OCI-M2 (cell line): ENCODE data around the gene ASTE1.
"Not testable (repeated sequence)": the region's sequence is repeated elsewhere in the genome, so short reads cannot be mapped to it uniquely, and the experiment has no call there.

Source experiments
- DNase-seq: peaks from one replicate; lab custom pipeline; 2025; ENCODE audit not compliant: unreplicated experiment; lab: John Stamatoyannopoulos, UW

The ASTE1 gene, protein sequence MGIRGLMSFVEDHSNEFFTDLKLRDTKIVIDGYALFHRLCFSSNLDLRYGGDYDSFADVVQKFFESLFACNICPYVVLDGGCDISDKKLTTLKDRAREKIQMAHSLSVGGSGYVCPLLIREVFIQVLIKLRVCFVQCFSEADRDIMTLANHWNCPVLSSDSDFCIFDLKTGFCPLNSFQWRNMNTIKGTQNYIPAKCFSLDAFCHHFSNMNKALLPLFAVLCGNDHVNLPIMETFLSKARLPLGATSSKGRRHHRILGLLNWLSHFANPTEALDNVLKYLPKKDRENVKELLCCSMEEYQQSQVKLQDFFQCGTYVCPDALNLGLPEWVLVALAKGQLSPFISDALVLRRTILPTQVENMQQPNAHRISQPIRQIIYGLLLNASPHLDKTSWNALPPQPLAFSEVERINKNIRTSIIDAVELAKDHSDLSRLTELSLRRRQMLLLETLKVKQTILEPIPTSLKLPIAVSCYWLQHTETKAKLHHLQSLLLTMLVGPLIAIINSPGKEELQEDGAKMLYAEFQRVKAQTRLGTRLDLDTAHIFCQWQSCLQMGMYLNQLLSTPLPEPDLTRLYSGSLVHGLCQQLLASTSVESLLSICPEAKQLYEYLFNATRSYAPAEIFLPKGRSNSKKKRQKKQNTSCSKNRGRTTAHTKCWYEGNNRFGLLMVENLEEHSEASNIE

DNA sequence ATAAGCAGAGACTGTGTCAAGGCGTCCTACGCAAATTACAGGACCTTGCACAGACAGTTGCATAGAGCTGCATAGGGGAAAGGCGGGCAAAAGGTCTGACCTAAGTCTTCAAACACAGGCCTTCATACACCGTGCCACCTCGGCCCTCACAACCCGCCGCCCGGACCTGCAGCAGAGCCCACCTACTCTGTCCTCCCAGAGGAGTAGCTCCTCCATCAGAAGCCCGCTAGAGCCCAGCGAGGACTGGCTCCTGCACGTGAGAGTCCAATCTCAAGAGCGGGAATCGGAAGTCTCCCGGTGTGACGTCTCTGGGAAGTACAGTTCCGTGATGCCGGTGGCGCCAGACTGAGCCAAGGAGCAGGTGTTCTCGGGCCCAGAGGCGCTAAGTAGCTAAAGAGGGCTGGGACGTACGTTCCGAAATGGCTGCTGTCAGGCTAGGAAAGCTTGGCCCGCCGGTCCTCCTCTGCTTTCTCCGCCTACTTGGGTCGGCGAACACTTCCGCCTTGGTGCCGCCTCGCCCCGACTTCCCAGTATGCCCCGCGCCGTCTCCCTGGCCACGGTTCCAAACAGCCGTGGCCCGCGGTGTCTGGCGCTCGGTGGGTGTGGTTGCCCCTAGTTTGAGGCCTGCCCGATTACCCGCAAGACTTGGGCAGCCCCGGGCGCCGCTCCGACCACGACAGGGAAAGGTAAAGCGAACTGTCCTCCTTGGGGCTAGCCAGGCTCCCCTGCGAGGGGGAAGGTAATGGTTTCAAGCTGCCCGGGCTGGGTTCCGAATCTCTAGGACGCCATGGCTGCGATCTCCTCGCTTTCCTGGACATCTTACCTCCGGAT is at the start of gene ASTE1, which contains the start of gene NEK11:
Gene ASTE1, minus strand, starts transcription at position 505 of the 831 bp plus-strand sequence. CDS start 1,519 bp downstream, outside the sequence.
Gene NEK11, plus strand, starts transcription at position 557 of the 831 bp plus-strand sequence. CDS start 2,832 bp downstream, outside the sequence.
- DNase-seq = peak; percentile 42

DNA sequence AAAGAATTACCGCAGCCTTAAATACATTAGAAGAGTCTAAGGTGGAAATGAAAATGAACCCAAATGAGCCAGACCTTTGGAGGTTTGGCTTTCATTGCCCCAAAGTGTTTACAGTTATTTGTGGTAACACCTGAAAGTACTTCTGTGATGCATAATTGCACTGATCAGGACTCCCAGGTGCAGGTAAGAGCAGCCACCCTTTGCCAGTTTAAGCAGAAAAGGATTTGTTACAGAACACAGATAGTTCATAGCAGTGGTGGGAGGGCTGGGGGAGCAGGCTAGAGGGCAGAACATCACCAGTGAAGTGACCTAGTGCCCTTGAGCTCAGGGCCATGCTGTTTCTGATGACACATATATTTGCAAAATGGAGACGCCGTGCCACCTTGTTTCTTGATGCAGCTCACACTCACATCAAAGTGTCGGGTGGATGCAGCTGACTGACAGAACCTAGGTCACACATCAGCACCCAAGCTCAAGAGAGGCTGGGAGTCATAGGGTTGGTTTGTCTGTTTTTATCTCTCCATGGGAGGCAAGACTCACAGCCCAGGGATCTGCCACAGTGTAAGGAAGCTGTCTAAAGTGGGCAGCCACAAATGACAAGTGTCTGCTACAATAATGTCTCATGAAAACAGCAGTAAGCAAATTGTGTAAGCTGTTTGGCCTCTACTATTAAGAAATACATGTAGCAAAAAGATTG is 49.2 kb upstream of the ASTE1 start:
- DNase-seq = no peak

DNA sequence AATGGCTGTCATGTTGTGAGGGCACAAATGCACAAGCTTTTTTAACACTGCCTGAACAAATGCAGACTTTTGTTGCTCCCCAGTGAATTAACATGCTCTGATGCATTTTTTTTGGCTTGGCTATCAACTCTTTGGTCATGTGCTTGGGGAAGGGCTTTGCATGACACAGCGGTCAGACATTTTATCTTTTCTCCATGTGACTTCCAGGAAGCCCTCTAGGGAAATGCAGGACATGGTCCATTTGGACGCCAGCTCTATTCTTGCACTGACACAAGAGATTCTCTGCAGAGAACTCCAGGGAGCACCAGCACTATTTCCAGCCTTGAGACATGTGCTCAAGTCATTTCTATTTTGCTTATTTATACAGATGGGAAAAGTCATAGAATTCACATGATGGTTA is 46.2 kb upstream of the ASTE1 start:
- DNase-seq = no peak

DNA sequence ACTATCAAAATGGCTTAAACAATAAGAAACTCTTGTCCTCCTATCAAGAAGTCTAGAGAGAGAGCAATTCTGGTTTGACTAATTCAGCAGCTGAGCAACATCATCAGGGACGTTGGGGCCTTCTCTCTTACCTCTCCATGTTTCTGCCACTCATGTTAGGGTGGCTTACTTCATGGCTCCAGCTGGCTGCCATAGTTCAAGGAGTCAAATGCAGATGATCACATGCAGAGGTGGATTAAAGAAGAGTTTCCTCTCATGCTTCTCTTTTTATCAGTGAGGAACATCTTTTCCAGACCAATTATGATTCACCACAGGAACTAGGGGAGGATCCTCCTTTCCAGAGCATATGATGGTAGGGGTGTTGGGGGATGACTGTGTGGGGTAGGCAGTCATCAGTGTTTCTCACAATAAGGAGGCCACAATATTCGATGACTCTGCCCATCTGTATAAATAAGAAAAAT is 45.5 kb upstream of the ASTE1 start:
- DNase-seq = peak; percentile 12

DNA sequence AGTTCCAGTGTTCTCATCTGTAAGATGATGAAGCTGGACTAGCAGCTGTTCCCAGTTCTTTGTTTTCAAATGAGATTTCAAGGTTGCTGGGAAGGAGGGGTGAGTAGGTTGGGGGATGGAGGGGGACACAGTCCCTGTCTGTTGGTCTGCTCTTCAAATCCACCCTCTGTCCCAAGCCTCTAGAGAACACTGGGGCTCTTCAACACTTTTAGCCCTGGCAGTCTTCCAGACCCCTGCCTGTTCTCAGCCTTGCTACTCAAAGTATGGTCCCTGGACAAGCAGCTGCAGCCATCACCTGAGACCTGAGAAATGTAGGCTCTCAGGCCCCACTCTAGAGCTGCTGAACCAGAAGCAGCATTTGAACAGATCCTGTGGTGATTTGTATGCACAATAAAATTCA is 41.4 kb upstream of the ASTE1 start:
- no peak for DNase-seq

DNA sequence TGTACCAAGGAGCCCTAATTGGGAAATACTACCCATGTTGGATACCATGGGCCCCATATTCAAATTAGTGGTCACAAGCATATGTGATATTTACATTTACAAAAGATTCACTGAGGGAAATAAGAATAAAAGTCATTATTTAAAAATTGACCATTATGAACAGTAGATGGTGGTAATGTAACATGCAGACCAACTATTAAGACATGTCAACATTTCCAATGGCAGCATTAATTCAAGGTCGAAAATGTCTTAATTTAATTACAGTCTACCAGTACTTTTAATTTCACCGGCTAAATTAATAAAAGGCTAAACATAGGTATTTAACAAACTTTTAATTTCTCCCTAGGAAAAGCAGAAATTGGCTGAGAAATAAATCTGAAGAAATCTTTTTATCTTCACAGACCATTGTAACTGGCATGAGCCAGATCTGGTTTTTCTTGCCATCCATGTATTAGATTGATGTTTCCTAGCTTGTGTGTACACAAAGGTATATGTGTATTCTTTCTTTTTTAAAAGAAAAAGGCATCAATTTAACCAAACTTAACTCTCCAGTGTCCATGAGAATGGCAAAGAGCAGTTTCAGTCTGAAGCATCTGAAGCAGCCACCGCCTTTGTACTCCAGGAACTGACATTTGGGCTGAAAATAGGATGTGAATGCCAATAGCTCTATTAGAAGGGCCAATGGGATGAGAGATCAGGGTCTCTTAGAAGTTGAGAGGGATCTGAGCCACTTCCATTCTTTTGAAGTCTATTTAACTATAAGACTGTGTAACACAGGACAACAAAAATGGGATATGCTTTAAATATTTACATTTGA is 26.6 kb upstream of the ASTE1 start:
- DNase-seq = no peak

DNA sequence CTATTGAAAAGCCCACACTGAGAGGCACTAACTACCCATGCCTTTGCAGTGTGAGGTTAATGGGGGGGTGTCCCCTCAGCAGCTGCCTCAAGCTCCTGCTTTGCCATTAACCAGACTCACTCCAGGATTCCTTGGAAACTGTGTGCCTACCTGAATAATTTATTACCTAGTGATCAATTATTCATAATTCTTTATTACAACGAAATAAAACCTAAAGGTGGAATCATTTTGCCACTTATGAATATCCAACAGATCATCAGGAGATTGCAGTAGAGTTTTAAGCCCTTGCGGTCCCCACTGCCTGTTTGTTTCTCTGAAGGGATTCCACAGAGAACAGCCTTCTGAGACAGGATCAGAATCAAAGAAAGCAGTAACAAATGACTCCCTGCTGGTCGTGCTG is 23.4 kb upstream of the ASTE1 start:
- no peak for DNase-seq

DNA sequence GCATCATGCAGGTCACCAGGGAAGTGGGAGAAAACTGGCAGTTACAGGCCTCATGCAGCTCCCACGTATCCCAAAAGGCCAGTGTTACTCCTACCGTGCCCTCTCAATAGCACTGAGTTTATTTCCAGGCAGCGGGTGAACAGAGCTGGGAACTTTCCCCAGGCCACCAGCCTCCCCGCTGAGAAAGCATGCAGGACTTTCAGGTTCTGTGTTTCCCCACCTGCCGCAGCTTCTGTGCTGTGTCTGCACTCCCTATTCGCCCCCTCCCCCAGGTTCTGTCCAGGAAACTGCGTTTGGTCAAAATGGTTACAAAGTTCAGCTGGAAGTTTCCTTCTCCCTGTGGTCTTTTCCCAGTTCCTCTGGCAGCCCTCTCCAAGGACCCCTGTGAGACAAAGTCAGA is 21.4 kb upstream of the ASTE1 start:
- DNase-seq = no peak

DNA sequence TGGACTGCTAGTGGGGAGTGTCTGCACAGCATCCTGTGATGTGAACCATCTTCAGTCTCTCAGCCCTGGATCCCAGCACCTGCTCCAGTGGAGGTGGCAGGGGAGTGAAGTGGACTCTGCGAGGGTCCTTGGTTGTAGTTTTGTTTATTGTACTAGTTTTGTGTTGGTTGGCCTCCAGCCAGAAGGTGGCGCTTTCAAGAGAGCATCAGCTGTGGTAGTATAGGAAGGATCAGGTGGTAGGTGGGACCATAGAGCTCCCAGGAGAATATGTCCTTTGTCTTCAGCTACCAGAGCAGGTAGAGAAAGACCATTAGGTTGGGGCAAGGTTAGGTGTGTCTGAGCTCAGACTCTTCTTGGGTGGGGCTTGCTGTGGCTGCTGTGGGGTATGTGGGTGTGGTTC is 21.0 kb upstream of the ASTE1 start:
- DNase-seq = no peak

DNA sequence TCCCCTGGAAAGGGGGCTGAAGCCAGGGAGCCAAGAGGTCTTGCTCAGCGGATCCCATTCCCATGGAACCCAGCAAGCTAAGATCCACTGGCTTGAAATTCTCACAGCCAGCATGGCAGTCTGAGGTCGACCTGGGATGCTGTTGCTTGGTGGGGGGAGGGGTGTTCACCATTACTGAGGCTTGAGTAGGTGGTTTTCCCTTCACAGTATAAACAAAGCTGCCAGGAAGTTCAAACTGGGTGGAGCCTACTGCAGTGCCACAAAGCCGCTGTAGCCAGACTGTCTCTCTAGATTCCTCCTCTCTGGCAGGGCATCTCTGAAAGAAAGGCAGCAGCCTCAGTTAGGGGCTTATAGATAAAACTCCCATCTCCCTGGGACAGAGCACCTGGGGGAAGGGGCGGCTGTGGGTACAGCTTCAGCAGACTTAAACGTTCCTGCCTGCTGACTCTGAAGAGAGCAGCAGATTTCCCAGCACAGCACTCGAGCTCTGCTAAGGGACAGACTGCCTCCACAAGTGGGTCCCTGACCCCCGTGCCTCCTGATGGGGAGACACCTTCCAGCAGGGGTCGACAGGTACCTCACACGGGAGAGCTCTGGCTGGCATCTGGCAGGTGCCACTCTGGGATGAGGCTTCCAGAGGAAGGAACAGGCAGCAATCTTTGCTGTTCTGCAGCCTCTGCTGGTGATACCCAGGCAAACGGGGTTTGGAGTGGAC is 15.8 kb upstream of the ASTE1 start:
- DNase-seq = not testable (repeated sequence)

DNA sequence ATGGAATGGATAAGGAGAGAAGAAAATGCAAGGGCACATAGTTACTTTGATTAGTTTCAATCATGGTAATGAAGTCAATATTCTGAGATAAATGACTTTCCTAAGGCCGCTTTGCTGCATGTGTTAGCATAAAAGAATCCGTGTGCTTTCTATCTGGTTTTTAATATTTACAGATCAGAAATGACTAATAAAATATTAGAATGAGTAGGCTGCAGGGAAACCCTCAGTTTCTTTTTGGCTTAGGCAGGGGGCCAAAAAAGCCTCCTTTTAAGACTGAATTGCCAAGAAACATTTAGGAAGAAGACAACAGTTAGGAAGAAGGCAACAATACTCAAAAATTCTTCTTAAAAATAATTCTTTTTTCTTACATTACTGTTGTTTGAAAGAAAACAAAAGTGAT is 11.7 kb upstream of the ASTE1 start:
- no peak for DNase-seq

DNA sequence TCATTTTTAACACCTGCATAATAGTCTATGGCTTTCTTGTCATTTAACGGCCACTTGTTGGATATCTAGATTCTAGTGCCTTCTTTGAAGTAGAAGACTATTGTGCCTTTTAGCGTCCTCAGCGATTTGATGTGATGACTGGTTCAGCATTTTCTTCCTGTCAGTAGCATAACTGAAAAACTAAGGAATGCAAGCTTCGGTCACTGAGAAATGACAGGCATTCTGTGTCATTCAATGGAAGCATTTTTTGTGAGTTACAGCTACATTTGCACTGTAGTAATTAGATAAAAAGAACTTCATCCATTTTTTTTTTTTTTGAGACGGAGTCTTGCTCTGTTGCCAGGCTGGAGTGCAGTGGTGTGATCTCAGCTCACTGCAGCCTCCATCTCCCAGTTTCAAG is 10.4 kb upstream of the ASTE1 start:
- no peak for DNase-seq

DNA sequence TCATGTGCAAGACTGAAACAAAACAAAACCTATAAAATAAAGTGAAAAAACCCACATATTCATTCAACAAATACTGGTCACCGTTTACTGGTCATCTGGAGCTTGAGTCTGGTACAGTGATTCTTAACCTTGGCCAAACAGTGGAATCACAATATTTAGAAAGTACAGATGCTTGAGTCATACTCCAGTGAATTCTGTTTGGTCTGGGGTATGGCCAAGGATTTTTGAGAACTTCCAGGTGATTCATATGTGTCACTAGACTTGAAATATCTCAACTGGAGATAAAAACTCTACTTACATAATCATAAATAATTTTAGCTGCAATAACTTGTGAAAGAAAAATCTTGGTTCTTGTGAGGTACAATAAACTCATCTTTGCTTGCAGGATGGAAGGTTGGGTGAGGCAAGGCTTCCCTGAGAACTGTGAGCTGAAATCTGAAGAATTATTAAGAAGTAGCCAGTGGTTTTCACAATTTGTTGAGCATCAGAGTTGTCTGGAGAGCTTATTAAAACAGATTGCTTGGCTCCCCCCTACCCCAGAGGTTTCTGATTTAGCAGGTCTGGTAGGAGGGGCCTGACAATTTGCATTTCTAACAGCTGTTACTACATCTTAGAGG is 9.7 kb upstream of the ASTE1 start:
- DNase-seq = no peak

DNA sequence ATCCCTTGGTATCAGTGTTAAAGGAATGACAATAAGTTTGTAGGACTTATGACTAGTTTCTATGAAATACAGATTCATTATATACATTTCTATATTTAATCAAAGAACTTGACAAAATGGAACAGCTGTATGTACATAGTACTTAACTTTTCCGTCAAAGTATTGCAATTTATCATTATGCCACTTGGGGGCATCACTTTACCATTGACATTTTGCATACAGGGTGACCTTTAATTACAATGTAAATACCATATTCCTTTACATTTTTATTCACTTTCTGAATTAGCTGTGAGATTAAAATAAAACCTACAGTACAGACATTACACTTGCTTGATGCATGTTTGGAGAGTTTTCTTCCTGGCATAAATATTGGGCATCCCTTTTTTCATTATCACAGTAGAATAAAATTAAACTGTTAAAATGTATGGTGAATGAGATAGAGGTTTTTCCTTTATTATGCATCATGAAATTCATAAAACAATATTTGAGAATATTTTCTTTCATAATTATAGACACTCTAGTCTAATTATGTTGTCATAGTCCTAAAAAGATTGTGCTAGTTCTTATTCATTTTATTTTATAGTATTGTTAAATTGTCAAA is 7.0 kb upstream of the ASTE1 start:
- peak; percentile 41 for DNase-seq

DNA sequence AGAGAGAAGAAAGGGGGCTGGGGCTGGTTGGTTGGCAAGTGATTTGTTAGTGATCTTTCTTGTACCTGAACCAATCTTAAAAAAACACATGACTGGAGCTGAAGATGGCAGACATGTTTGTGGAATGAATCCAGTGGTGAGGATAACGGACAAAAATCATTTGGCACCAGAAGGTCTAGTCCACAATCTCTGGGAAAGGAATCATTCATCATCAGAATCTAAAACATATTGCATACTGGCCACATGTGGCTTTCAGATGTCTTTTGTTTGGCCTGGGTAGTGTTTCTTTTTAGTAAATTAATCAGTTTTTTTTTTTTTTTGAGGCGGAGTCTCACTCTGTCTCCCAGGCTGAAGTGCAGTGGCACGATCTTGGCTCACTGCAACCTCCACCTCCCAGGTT is 5.0 kb upstream of the ASTE1 start:
- no peak for DNase-seq

DNA sequence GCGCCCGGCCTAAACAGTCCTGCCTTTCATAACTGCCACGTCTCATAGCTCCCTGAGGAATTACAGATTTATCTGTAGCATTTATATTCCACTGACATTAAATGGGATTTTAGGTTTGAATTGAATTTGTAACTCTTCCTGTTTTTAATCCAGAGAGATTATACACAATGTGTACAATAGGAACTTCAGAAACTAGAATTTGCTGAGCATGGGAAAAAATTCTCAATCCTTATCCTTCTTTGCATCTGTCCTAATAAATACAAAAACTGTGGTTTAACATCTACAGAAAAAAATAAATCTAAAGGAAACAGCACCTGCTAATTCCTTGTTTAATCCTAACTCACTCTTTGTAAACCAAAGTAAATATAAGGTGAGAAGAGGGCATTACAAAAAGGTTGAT is 2.2 kb upstream of the ASTE1 start:
- no peak for DNase-seq

DNA sequence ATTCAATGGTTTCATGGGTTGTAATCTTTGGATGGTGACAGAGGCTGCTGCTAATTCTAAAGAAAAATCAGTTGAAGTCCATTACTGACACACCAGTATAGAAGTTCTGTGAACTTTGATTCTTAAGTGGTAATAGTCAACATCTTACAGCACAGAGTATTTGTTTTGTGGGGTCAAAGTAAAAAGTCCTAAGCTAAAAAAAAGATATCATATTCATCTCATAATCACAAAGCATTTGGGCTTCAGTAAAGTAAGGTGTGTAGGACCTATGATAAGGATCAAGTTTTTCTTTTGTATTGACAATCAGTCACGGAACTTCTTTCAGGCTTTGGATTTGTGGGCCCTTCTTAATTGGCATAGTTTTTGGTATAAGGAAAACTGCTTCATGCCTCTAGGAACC is 1.1 kb downstream of the ASTE1 start:
- DNase-seq = no peak

DNA sequence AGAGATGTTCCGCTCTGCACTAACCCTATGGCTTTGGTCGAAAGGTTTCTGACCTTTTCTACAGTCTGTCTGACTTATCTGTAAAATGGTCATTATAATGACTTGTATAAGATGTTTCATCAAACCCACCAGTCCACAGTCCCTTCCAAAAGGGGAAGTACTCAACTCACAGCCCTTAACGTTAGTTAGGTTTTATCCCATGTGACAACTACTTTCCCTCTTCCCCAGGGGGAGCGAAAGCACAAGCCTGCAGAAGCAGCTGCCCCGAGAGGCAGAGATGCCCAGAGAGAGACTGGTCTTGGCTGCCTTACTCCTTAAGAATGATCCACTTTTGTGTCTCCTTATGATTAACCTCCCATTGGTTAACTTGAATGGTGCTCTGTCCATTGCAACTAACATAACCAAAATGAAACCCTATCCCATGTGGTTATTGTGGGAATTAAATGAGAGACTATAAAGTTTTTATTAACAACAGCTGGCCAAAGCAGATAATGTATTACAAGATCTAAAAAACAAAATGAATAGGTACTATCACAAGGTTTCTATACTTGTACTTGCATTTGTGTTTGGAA is 6.4 kb downstream of the ASTE1 start:
- DNase-seq = no peak
